B cell (primary cell): ENCODE measurements around the gene CCDC85C. TPM values are rescaled to one million over a fixed set of nuclear protein-coding genes. Genes with fewer than 3 reads are reported as not detected.

ENCODE experiments used
- ATAC-seq: fragments of 200-7000 bp; cut with Tn5 transposase; one replicate; pipeline ENCODE4 v1.10.0; 2021; ENCODE audit warnings: low read depth, mild to moderate bottlenecking, moderate number of reproducible peaks, moderate library complexity
- CTCF ChIA-PET: fragments of 350-600 bp; sonication (Branson Sonifier 250); formaldehyde crosslinking; loops from one replicate; lab custom pipeline; 2021; ENCODE audit warnings: antibody characterized with exemption, inconsistent platforms; lab: Charles Lee
- POLR2A ChIA-PET: fragments of 350-600 bp; sonication (Branson Sonifier 250); formaldehyde crosslinking; loops from one replicate; lab custom pipeline; 2021; ENCODE audit warnings: antibody characterized with exemption; lab: Charles Lee
- DNase-seq: peaks from one replicate; pipeline ENCODE4 v3.0.0; 2013
- H2AFZ ChIP-seq: 2 replicates; pipeline ENCODE4 v1.6.1; 2012; ENCODE audit warnings: mild to moderate bottlenecking, low read depth, low read length; ENCODE audit not compliant: insufficient read depth, poor library complexity, severe bottlenecking
- H3K27ac ChIP-seq, 2 donors: 1 replicate in 1 of 2; 2 replicates in 1 of 2; pipeline ENCODE4 v1.5.1; 2012 to 2013; ENCODE audit warnings: low read length in 2 of 2, mild to moderate bottlenecking in 2 of 2, moderate library complexity in 1 of 2
- H3K27me3 ChIP-seq, 4 experiments: fragments of 200-600 bp in 1 of 4; sonication (generic) in 1 of 4; replicated peaks in 1 of 4; 1 replicate in 2 of 4; 2 replicates in 2 of 4; pipeline versions ENCODE4 v1.6.1 to v1.7.0; 2013 to 2016; ENCODE audit warnings: low read length in 3 of 4, mild to moderate bottlenecking in 2 of 4, mixed read lengths in 1 of 4, moderate library complexity in 1 of 4; ENCODE audit not compliant: insufficient read depth in 4 of 4, control insufficient read depth in 3 of 4; ENCODE audit errors: control extremely low read depth in 1 of 4
- H3K36me3 ChIP-seq, 2 experiments: replicated peaks in 1 of 2; 1 replicate in 1 of 2; 2 replicates in 1 of 2; pipeline versions ENCODE4 v1.6.1 to v1.7.1; 2013; ENCODE audit warnings: low read length in 1 of 2; ENCODE audit not compliant: insufficient read depth in 2 of 2, control insufficient read depth in 1 of 2; ENCODE audit errors: control extremely low read depth in 1 of 2, extremely low read depth in 1 of 2
- H3K4me1 ChIP-seq, 2 donors: fragments of 200-600 bp in 1 of 2; sonication (generic) in 1 of 2; 1 replicate in 1 of 2; 2 replicates in 1 of 2; pipeline versions ENCODE4 v1.5.1 to v1.6.1; 2013 to 2017; ENCODE audit warnings: low read length in 2 of 2; ENCODE audit not compliant: control insufficient read depth in 2 of 2, insufficient read depth in 2 of 2
- H3K4me2 ChIP-seq: replicated peaks from 2 replicates; pipeline ENCODE3; 2012; ENCODE audit warnings: mild to moderate bottlenecking, low read depth, low read length; ENCODE audit not compliant: poor library complexity, severe bottlenecking
- H3K4me3 ChIP-seq, 5 experiments: fragments of 200-600 bp in 1 of 5; sonication (generic) in 1 of 5; 1 replicate in 3 of 5; 2 replicates in 2 of 5; pipeline versions ENCODE4 v1.5.1 to v1.7.0; 2011 to 2016; ENCODE audit warnings: low read length in 4 of 5, mild to moderate bottlenecking in 4 of 5, low read depth in 2 of 5, control low read depth in 1 of 5, moderate library complexity in 1 of 5; ENCODE audit not compliant: insufficient read depth in 1 of 5; ENCODE audit errors: control extremely low read depth in 1 of 5, extremely low read depth in 1 of 5
- H3K79me2 ChIP-seq: fragments of 200-600 bp; sonication (generic); one replicate; pipeline ENCODE4 v1.6.0; 2016; ENCODE audit warnings: low read length; ENCODE audit not compliant: control insufficient read depth, insufficient read depth
- H3K9ac ChIP-seq: fragments of 200-600 bp; sonication (generic); 2 replicates; pipeline ENCODE4 v1.6.1; 2017; ENCODE audit warnings: mild to moderate bottlenecking, low read length, moderate library complexity
- H3K9me3 ChIP-seq, 3 donors: one replicate each; pipeline versions ENCODE4 v1.6.1 to v1.7.1; 2013; ENCODE audit warnings: low read length in 2 of 3; ENCODE audit not compliant: control insufficient read depth in 2 of 3, insufficient read depth in 1 of 3; ENCODE audit errors: control extremely low read depth in 1 of 3
- H4K20me1 ChIP-seq: 2 replicates; pipeline ENCODE4 v1.6.0; 2012; ENCODE audit warnings: mild to moderate bottlenecking, low read length; ENCODE audit not compliant: insufficient read depth, control insufficient read depth, poor library complexity, severe bottlenecking
- H3K27ac Mint-ChIP-seq: one replicate; pipeline ENCODE4 v1.8.0; 2021; ENCODE audit warnings: mixed read lengths
- H3K27me3 Mint-ChIP-seq: one replicate; pipeline ENCODE4 v1.8.0; 2021; ENCODE audit warnings: mixed read lengths
- H3K4me1 Mint-ChIP-seq: one replicate; pipeline ENCODE4 v1.8.0; 2021; ENCODE audit warnings: mixed read lengths
- H3K4me3 Mint-ChIP-seq: one replicate; pipeline ENCODE4 v1.8.0; 2021; ENCODE audit warnings: mixed read lengths
- H3K9me3 Mint-ChIP-seq: one replicate; pipeline ENCODE4 v1.8.0; 2022; ENCODE audit warnings: mixed read lengths; ENCODE audit not compliant: insufficient read depth
- CTCF ChIP-seq: fragments of 200-600 bp; IDR thresholded peaks from one replicate; pipeline ENCODE4 v1.8.0; 2022; ENCODE audit warnings: antibody characterized with exemption, mild to moderate bottlenecking
- EZH2 ChIP-seq: IDR thresholded peaks from 2 replicates; pipeline ENCODE4 v1.6.1; 2012; ENCODE audit warnings: borderline replicate concordance, low read depth, mild to moderate bottlenecking, moderate library complexity, low read length; ENCODE audit not compliant: insufficient read depth, poor library complexity, severe bottlenecking
- WGBS: methylation state at CpG from one replicate; pipeline ENCODE4 v1.1.5; 2013; ENCODE audit warnings: missing lambda C conversion rate; ENCODE audit not compliant: insufficient coverage; 5-methylcytosine and 5-hydroxymethylcytosine counted together
- intact Hi-C: fragments of 100-400 bp; cut with micrococcal nuclease; formaldehyde crosslinking; loops from one replicate; pipeline ENCODE4 v1.10.0; 2022
- polyA plus RNA-seq: library from polyadenylated mRNA; depleted of rRNA; stranded (reverse); fragments of >200 nt; gene quantifications from 2 replicates; pipeline ENCODE4 v1.2.3, GENCODE V29; 2012
- total RNA-seq, 2 donors: library from RNA; stranded (reverse); fragments of 120-200 nt in 1 of 2; gene quantifications; 1 replicate in 1 of 2; 2 replicates in 1 of 2; pipeline versions ENCODE4 v1.2.3 to v1.2.4, GENCODE V29; 2013 to 2022

The CCDC85C gene
- total and polyA plus RNA-seq, 2 donors (not counting 1 experiment from before 2014, with no cell fraction given): 0.52 to 2.7 TPM

GRCh38 chr14:99586761-99587459 lies 17.1 kb downstream of the CCDC85C start:
- Histone ChIP-seq H3K79me2 (no peaks in the 10 kb centered on the region), H3K4me3 (no peak overlapping the region), H3K9me3 (no peaks in the 10 kb centered on the region), H3K27me3 (no peaks in the 10 kb centered on the region), H3K4me1 (no peaks in the 10 kb centered on the region), H4K20me1 (no peaks in the 10 kb centered on the region), H3K9ac (no peak overlapping the region), H3K36me3 (no peaks in the 10 kb centered on the region), H3K4me2 (no peak overlapping the region), H3K27ac (no peak overlapping the region), H2AFZ (no peak overlapping the region)
- H3K27me3 Mint-ChIP-seq: peaks cover 3% of the 10 kb centered on the region
- no peak for ATAC-seq
- H3K9me3 Mint-ChIP-seq: no peaks in the 10 kb centered on the region
- POLR2A ChIA-PET: no interaction called here
- H3K4me1 Mint-ChIP-seq: no peaks in the 10 kb centered on the region
- no peak overlapping the region for H3K4me3 Mint-ChIP-seq
- no peak for DNase-seq
- TF ChIP-seq EZH2 (no peak), CTCF (no peak)
- CTCF ChIA-PET: no interaction called here
- no peak overlapping the region for H3K27ac Mint-ChIP-seq
- intact Hi-C loops: no loop called here
- WGBS: 88% methylated on average over 7 of the region's 13 CpGs

- Mint-ChIP-seq H3K4me3 (no peak overlapping the region), H3K27me3 (peaks cover 3% of the 10 kb centered on the region), H3K9me3 (no peaks in the 10 kb centered on the region), H3K4me1 (no peaks in the 10 kb centered on the region), H3K27ac (no peak overlapping the region)
- Histone ChIP-seq H3K27ac (no peak overlapping the region), H3K9me3 (no peaks in the 10 kb centered on the region), H3K36me3 (no peaks in the 10 kb centered on the region), H2AFZ (no peak overlapping the region), H3K4me3 (no peak overlapping the region), H3K4me2 (no peak overlapping the region), H3K79me2 (no peaks in the 10 kb centered on the region), H3K27me3 (no peaks in the 10 kb centered on the region), H3K9ac (no peak overlapping the region), H3K4me1 (no peaks in the 10 kb centered on the region), H4K20me1 (no peaks in the 10 kb centered on the region)
- ATAC-seq (no peak), DNase-seq (no peak)
- intact Hi-C loops: no loop called here
- CTCF ChIA-PET: no interaction called here
- POLR2A ChIA-PET: no interaction called here
- 94% methylated on average over 8 of the region's 16 CpGs for WGBS
- TF ChIP-seq CTCF: no peak
- TF ChIP-seq EZH2: no peak
Measured at GRCh38 chr14:99586054-99586760, 17.8 kb downstream of the CCDC85C start.
